GM15510 (cell line): ENCODE results near the gene RPTN.

Experiments
- POLR2A ChIP-seq: IDR thresholded peaks from 3 replicates; pipeline ENCODE4 v1.6.1; 2011; ENCODE audit warnings: borderline replicate concordance; ENCODE audit not compliant: insufficient read length; ENCODE audit errors: extremely low read depth

Gene RPTN

GRCh38 chr1:152109231-152109997 lies 49.6 kb downstream of the RPTN start:
- no peak for TF ChIP-seq POLR2A

- TF ChIP-seq POLR2A = no peak
Observed at GRCh38 chr1:152108882-152109222, 50.2 kb downstream of the RPTN start.

GRCh38 chr1:152107984-152108881 lies 50.8 kb downstream of the RPTN start:
- no peak for TF ChIP-seq POLR2A

GRCh38 chr1:152107031-152107983 lies 51.7 kb downstream of the RPTN start:
- no peak for TF ChIP-seq POLR2A

GRCh38 chr1:152104854-152105253 lies 54.2 kb downstream of the RPTN start:
- no peak for TF ChIP-seq POLR2A
